B cell (primary cell): ENCODE data around the gene PRSS56.
A peak's percentile ranks its signal among the peaks of the same experiment; 100 is the strongest.

ENCODE experiments used
- CTCF ChIP-seq: fragments of 200-600 bp; IDR thresholded peaks from one replicate; pipeline ENCODE4 v1.8.0; 2022; ENCODE audit warnings: antibody characterized with exemption, mild to moderate bottlenecking
- EZH2 ChIP-seq: IDR thresholded peaks from 2 replicates; pipeline ENCODE4 v1.6.1; 2012; ENCODE audit warnings: borderline replicate concordance, low read depth, mild to moderate bottlenecking, moderate library complexity, low read length; ENCODE audit not compliant: insufficient read depth, poor library complexity, severe bottlenecking

GRCh38 chr2:232550354-232551249 is 30.4 kb downstream of the PRSS56 start, which contains the start of the genes EIF4E2 and TIGD1:
- peak; percentile 52 for TF ChIP-seq CTCF
- TF ChIP-seq EZH2 = no peak
